ENCODE data around the gene ABCC2. TPM values are rescaled to one million over a fixed set of nuclear protein-coding genes. Genes with fewer than 3 reads are reported as not detected.

The ABCC2 gene
- total and polyA plus RNA-seq, 2 experiments from 2014 or later = 0.19 to 0.86 TPM

GRCh38 chr10:99758211-99758891, 24.1 kb upstream of the ABCC2 start:
- WGBS, 2 experiments (ENCODE audit: low coverage in 1 of 2, low lambda C conversion rate in 2 of 2, missing lambda C conversion rate in 2 of 2) = 51 to 61% methylated on average over 2 of the region's 2 CpGs
- Histone ChIP-seq H3K4me3 (0 out of 2 replicates have a peak overlapping the region, but pooled peaks have one; percentile 2), H3F3A (ENCODE audit: insufficient read depth) (peaks cover 28% of the 10 kb centered on the region; the same call in 1 of the 2 replicates), H3K27ac (peak overlapping the region; percentile 48), H4K20me1 (ENCODE audit: insufficient read depth) (no peaks in the 10 kb centered on the region), H3K4me1 (ENCODE audit: insufficient read depth) (peaks cover 29% of the 10 kb centered on the region), H3K9me2 (ENCODE audit: insufficient read depth) (no peaks in the 10 kb centered on the region), H3K27me3 (replicated peaks; ENCODE audit: insufficient read depth) (no peaks in the 10 kb centered on the region), H3K9me3 (ENCODE audit: low read depth) (no peaks in the 10 kb centered on the region), H3K9ac (no peak overlapping the region), H3K36me3 (ENCODE audit: low read depth) (peaks cover 16% of the 10 kb centered on the region), H3K4me2 (ENCODE audit: unreplicated experiment) (peak overlapping the region; percentile 35), H2AFZ (no peak overlapping the region), H3K79me2 (ENCODE audit: insufficient read depth) (no peaks in the 10 kb centered on the region)
- DNase-seq = peak; percentile 57
- TF ChIP-seq EZH2 (IDR thresholded peaks at IDR 0.05; ENCODE audit: insufficient read depth, poor library complexity, severe bottlenecking) (no peak), EZH2phosphoT487 (IDR thresholded peaks at IDR 0.05; ENCODE audit: insufficient read depth, low read depth) (no peak)
- in situ Hi-C loops (cut with MboI) = no loop called here

GRCh38 chr10:99760321-99760720, 22.1 kb upstream of the ABCC2 start:
- Histone ChIP-seq H4K20me1 (ENCODE audit: insufficient read depth) (no peaks in the 10 kb centered on the region), H3K9ac (no peak overlapping the region), H3K9me2 (ENCODE audit: insufficient read depth) (no peaks in the 10 kb centered on the region), H3F3A (ENCODE audit: insufficient read depth) (peaks cover 28% of the 10 kb centered on the region; the same call in 1 of the 2 replicates), H3K4me2 (ENCODE audit: unreplicated experiment) (no peak overlapping the region), H3K79me2 (ENCODE audit: insufficient read depth) (no peaks in the 10 kb centered on the region), H2AFZ (no peak overlapping the region), H3K27ac (no peak overlapping the region), H3K9me3 (ENCODE audit: low read depth) (no peaks in the 10 kb centered on the region), H3K36me3 (ENCODE audit: low read depth) (peaks cover 12% of the 10 kb centered on the region), H3K4me1 (ENCODE audit: insufficient read depth) (peaks cover 19% of the 10 kb centered on the region), H3K4me3 (no peak overlapping the region), H3K27me3 (replicated peaks; ENCODE audit: insufficient read depth) (no peaks in the 10 kb centered on the region)
- in situ Hi-C loops (cut with MboI) = no loop called here
- 100% methylated on average over 1 of the region's 1 CpG for WGBS, 2 experiments (ENCODE audit: low coverage in 1 of 2, low lambda C conversion rate in 2 of 2, missing lambda C conversion rate in 2 of 2)
- DNase-seq = no peak
- TF ChIP-seq EZH2 (IDR thresholded peaks at IDR 0.05; ENCODE audit: insufficient read depth, poor library complexity, severe bottlenecking) = no peak
- TF ChIP-seq EZH2phosphoT487 (IDR thresholded peaks at IDR 0.05; ENCODE audit: insufficient read depth, low read depth) = no peak

GRCh38 chr10:99761365-99761764, 21.1 kb upstream of the ABCC2 start:
- Histone ChIP-seq H3K4me2 (ENCODE audit: unreplicated experiment) (no peak overlapping the region), H4K20me1 (ENCODE audit: insufficient read depth) (no peaks in the 10 kb centered on the region), H3F3A (ENCODE audit: insufficient read depth) (peaks cover 28% of the 10 kb centered on the region; the same call in 1 of the 2 replicates), H3K27ac (no peak overlapping the region), H3K9me3 (ENCODE audit: low read depth) (no peaks in the 10 kb centered on the region), H3K4me3 (no peak overlapping the region), H3K9me2 (ENCODE audit: insufficient read depth) (no peaks in the 10 kb centered on the region), H3K9ac (no peak overlapping the region), H3K27me3 (replicated peaks; ENCODE audit: insufficient read depth) (no peaks in the 10 kb centered on the region), H3K36me3 (ENCODE audit: low read depth) (0 out of 2 replicates have a peak, but pooled peaks cover 1% of the 10 kb centered on the region), H3K4me1 (ENCODE audit: insufficient read depth) (peaks cover 19% of the 10 kb centered on the region), H3K79me2 (ENCODE audit: insufficient read depth) (no peaks in the 10 kb centered on the region), H2AFZ (no peak overlapping the region)
- no peak for DNase-seq
- in situ Hi-C loops (cut with MboI) = no loop called here
- TF ChIP-seq EZH2 (IDR thresholded peaks at IDR 0.05; ENCODE audit: insufficient read depth, poor library complexity, severe bottlenecking) = no peak
- TF ChIP-seq EZH2phosphoT487 (IDR thresholded peaks at IDR 0.05; ENCODE audit: insufficient read depth, low read depth) = no peak

GRCh38 chr10:99765672-99766301, 16.7 kb upstream of the ABCC2 start:
- no peak overlapping the region for H3K9ac ChIP-seq
- no peak for DNase-seq
- no peaks in the 10 kb centered on the region for H4K20me1 ChIP-seq (ENCODE audit: insufficient read depth)
- WGBS, 2 experiments (ENCODE audit: low coverage in 1 of 2, low lambda C conversion rate in 2 of 2, missing lambda C conversion rate in 2 of 2) = 22 to 25% methylated on average over 4 of the region's 4 CpGs
- H3K27me3 ChIP-seq (replicated peaks; ENCODE audit: insufficient read depth) = no peaks in the 10 kb centered on the region
- peaks cover 3% of the 10 kb centered on the region; the same call in 1 of the 2 replicates for H3K9me2 ChIP-seq (ENCODE audit: insufficient read depth)
- H3K27ac ChIP-seq = no peak overlapping the region
- H2AFZ ChIP-seq = no peak overlapping the region
- no peak overlapping the region for H3K4me2 ChIP-seq (ENCODE audit: unreplicated experiment)
- H3K9me3 ChIP-seq (ENCODE audit: low read depth) = no peaks in the 10 kb centered on the region
- no peak overlapping the region for H3K4me3 ChIP-seq
- H3K4me1 ChIP-seq (ENCODE audit: insufficient read depth) = peaks cover 16% of the 10 kb centered on the region
- TF ChIP-seq EZH2 (IDR thresholded peaks at IDR 0.05; ENCODE audit: insufficient read depth, poor library complexity, severe bottlenecking) (no peak), EZH2phosphoT487 (IDR thresholded peaks at IDR 0.05; ENCODE audit: insufficient read depth, low read depth) (no peak)
- no peaks in the 10 kb centered on the region for H3K36me3 ChIP-seq (ENCODE audit: low read depth)
- in situ Hi-C loops (cut with MboI) = no loop called here
- H3K79me2 ChIP-seq (ENCODE audit: insufficient read depth) = no peaks in the 10 kb centered on the region
- H3F3A ChIP-seq (ENCODE audit: insufficient read depth) = peaks cover 32% of the 10 kb centered on the region
